ENCODE results near the gene KDM7A.

DNA sequence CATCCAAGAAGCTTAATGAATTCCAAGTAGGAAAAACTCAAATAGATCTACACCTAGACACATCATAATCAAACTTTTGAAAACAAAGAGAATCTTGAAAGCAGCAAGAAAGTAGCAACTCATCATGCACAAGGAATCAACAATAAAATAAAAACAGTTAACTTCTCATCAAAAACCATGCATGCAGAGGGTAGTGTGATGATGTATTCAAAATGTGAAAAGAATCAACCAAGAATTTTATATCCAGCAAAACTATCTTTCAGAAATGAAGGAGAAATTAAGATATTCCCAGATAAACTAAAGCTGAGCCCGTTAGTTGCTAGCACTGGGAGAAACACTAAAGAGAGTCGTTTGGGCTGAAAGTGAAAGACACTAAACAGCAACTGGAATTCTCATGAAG lies 109.7 kb downstream of the KDM7A start:
- TF ChIP-seq, protein P1, sequence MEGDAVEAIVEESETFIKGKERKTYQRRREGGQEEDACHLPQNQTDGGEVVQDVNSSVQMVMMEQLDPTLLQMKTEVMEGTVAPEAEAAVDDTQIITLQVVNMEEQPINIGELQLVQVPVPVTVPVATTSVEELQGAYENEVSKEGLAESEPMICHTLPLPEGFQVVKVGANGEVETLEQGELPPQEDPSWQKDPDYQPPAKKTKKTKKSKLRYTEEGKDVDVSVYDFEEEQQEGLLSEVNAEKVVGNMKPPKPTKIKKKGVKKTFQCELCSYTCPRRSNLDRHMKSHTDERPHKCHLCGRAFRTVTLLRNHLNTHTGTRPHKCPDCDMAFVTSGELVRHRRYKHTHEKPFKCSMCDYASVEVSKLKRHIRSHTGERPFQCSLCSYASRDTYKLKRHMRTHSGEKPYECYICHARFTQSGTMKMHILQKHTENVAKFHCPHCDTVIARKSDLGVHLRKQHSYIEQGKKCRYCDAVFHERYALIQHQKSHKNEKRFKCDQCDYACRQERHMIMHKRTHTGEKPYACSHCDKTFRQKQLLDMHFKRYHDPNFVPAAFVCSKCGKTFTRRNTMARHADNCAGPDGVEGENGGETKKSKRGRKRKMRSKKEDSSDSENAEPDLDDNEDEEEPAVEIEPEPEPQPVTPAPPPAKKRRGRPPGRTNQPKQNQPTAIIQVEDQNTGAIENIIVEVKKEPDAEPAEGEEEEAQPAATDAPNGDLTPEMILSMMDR (IDR thresholded peaks at IDR 0.05), result no peak
- no peak for TF ChIP-seq POLR2A (IDR thresholded peaks at IDR 0.05)

Data from Peyer's patch (tissue), 4 donors.